ENCODE measurements around the gene PRKACB.
"Not testable (repeated sequence)": the region's sequence is repeated elsewhere in the genome, so short reads cannot be mapped to it uniquely, and the experiment has no call there.

The PRKACB gene

DNA sequence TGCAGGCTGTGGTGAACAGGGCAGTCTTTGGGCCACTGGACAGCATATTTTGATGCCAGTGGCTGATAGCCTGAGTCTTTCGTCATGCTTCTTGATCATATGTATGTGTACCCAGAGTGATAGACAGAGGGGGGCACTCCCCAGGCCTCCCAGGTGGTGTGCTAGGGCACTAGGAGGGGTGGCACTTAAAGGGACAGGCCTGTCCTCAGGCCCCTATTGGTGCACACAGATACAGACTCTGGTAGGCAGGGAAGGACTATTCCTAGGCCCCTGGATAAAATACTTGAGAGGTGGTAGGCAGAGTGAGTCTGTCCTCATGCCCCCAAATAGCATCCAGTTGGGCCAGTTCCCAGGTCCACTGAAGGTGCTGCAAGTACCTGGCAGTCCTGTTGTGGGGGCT lies 80.8 kb downstream of the PRKACB start:
- DNase-seq: no peak

DNA sequence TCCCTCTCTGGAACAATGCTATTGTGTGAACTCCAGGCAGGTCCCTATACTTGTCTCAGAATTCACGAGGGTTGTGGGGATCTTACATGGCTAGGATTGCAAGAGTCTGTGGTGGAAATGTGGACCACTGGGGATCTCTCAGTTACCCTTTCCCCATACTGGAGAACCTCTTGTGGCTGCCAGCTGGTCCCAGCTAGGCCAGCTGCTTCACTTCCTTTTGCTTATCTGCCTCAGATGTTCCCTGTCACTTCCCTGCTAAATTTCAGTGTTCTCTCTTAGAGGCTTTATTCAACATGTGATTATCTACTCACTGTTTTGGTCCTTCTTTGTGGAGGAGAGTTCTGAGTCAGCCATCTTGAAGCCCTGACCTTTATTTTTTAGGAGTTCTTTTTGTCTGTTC lies 81.6 kb downstream of the PRKACB start:
- DNase-seq: no peak

DNA sequence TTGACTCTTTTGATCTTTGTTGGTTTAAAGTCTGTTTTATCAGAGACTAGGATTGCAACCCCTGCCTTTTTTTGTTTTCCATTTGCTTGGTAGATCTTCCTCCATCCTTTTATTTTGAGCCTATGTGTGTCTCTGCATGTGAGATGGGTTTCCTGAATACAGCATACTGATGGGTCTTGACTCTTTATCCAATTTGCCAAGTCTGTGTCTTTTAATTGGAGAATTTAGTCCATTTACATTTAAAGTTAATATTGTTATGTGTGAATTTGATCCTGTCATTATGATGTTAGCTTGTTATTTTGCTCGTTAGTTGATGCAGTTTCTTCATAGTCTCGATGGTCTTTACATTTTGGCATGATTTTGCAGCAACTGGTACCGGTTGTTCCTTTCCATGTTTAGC lies 88.6 kb downstream of the PRKACB start:
- DNase-seq: not testable (repeated sequence)

DNA sequence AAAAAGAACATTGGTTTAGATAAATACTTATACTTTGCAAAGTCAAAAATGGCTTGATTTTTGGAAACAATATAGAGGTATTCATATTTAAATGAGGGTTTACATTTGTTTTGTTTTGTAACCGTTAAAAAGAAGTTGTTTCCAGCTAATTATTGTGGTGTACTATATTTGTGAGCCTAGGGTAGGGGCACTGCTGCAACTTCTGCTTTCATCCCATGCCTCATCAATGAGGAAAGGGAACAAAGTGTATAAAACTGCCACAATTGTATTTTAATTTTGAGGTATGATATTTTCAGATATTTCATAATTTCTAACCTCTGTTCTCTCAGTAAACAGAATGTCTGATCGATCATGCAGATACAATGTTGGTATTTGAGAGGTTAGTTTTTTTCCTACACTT lies 92.2 kb downstream of the PRKACB start:
- DNase-seq: no peak

DNA sequence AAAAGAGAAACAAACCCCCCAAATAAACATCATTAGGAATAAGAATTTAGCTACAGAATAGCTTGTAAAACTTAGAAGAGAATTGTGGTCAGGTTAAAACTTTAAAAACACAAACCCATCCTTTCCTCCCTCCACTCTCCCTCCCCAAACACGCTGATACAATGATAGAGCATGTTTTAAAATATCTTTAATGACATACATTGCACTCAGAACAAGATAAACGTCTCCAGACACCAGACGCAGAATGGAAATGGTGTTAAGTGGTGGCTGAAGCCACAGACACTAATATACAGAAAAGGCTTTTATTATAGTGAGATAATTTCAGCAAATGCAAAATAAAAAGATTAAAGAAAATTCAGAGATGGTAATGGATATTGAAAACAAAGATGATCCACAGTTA lies 98.6 kb downstream of the PRKACB start:
- no peak for DNase-seq

DNA sequence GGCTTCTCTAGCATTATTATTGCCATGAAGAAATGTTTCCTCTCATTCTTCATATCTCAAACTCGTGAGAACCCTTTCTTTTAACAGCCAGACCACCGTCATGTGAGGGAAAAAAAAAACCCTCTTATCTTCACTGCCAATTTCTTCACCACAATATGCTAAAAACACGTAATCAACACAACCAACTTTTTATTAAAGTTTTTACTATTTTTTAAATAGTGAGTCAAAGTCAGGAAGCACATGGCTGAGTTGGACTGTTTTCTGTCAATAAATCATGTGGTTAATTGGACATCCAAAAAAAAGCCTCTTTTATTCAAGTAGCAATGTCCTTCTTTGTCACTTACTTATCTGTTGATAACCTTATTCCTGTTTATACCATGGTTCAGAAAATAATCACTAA lies 101.5 kb downstream of the PRKACB start:
- no peak for DNase-seq

DNA sequence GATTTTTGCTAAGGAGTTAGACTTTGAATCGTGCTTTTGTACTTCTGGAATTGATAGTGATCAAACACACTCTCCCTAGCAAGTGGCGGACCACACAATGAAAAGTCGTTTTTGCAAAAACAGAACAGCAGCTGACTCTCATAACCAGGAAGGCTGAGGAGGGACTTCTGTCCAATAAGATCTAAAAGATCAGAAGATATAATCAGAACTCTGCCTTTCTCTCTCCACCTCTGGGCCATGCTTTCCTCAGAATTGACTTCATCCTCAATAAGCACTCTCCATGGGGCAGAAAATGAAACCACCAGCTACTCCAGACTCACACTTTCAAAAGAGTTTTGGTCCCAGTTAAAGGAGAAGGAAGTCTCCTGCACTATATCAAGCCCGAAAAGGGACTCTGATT lies 102.1 kb downstream of the PRKACB start:
- no peak for DNase-seq

DNA sequence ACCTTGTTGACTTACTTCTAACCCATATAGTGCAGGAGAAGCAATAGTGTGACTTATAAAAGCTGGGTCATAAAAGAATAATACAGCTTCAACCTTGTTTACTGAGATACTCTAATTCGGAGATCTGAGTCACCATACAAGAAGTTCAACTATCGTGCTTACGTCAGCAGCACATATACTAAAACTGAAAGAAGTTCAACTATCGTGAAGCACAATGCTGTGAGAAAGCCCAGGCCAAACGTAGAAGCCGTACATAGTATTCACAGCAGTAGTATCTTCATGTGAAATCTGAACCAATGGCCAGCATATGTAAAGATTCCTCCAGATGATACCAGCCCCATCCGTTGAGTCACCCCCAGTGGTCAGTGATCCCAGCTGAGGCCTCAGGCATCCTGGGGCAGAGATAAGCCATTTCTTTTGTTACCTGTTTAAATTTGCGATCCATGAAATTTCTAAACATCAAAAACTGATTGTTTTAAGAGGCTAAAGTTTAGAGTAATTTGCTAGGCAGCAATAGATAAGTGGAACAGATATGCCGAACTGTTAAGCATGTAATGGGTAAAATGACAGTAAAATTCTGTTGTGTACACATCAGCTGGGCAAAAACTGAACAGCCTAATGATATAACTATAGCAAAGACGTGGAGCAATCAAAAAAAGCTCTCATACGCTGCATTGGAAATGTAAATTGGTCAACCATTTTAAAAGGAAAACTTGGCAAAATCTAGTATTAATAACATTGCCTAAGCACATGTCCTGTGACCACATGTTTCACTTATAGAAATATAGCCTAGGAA lies 103.6 kb downstream of the PRKACB start:
- no peak for DNase-seq

DNA sequence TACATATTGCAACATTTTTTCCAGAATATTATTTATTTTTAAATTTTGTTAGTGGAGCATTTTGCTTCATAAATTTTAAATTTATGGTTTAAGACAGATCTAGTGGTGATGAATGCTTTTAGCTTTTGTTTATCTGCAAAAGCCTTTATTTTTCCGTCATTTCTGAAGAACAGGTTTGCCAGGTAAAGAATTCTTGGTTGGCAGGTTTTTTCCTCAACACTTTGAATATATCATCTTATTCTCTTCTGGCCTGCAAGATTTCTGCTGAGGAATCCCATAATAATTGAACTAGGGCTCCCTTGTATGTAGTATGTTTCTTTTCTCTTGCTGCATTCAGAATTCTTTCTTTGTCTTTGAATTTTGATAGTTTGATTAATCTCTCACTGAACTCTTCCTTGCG lies 106.6 kb downstream of the PRKACB start:
- no peak for DNase-seq

DNA sequence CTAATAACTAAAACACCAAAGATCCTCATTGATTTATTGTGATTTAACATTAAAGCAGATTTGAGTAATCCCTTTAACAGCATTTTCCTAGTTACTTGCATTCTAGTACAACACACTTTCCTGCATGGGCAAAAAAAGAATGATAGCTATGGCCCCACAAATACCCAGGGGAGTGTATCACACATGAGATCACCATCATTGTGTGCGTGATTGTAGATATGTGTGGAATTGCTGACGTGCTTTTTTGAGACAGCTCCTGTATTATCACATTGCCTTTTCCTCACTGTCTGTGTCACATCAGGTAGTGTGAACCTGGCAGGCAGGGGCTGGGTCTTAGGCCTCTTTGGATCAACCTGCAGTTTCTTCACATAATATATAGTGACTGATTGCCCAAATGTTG lies 109.0 kb downstream of the PRKACB start:
- no peak for DNase-seq

DNA sequence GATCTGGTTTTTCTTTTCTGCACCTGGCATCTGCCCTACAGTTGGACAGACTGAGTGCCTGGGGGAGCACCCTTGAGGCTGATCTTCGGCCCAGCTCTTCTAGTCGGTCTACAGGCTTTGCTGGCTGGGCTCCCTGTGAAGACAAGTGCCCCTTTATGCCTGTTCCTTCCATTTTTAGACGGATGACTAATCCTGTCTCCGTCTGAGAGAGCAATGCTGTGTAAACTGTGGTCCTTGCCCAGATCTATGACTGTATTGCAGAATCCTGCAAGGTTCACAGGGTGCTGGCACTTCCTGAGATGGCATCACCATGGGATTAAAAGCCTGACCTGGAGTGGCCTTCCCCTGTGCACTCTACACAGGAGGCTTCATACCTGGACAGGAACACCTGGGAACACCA lies 109.8 kb downstream of the PRKACB start:
- DNase-seq: no peak

DNA sequence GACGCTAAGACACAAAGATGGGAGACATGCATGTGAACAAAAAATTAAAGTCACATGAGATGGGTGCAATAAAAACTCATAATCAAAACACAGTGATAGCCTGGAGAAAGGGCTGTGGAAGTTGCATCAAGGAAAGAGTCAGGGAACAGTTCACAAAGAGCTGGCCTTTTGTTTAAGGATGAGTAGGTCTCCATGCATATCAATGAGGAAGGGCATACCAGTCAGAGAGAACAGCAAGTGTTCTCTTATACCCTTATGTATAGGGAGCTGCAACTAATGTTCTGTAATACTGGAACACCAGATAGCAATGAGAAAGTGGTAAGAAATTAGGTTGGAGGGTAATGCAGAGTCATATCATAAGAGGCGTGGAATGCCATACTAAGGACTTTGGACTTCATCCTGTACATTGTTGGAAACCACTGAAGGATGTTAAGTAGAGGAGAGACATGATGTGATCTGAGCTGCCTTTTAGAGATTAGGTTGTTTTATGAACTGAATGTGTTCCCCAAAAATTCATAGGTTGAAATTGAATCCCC lies 110.7 kb downstream of the PRKACB start:
- no peak for DNase-seq

DNA sequence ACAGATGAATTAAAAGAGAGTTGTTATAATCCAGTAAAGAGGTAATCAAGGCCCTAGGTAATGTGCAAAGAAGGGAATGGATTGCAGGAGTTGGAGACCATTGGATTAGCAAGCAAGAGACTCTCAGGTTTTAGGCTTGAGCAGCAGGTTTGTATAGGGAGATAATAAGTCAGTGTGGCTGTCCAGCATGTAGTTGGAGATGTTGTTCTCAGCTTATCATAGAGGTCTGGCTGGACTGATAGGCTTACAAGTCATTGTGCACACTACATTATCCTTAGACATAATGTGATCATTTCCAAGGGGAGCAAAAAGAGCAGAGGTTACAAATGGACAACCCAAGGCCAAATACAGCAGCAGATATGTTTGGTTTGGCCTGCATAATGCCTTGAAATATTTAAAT lies 111.5 kb downstream of the PRKACB start:
- no peak for DNase-seq

DNA sequence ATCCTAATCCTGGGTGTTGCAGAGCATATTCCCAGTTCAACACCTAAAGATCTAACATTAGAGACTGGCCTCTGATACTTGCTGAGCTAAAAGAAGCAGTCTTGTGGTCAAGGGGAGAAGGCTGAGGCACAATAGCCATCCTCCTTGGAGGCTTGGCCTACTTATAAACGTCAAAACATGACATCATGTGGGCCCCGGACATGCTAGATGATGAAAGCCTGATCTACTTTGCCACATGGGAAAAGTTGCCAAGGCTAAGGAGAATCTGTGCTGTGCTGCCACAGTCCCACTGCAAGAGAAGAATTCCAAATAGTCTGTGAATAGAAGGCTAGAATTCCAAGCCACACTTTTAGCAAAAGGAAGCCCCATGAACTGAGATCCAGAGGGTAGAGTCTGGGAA lies 113.5 kb downstream of the PRKACB start:
- no peak for DNase-seq

DNA sequence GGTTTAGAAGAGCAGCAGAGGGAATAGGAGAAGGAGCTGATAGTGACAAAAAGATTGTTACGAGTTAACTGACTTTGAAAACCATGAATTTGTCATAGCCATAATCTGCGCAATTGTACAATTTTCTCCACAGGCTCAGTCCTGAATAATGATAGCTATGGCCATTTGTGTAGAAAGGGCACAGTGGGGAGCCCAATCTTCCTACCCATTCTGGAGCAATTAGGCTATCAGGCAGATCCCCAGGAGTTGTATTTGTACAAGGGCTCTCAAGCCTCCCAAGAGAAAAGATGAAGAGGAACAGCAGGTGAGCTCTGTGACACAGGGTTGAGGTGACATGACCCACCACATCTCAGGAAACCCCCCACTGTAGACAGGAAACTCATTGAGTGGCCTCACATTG lies 115.3 kb downstream of the PRKACB start:
- no peak for DNase-seq

DNA sequence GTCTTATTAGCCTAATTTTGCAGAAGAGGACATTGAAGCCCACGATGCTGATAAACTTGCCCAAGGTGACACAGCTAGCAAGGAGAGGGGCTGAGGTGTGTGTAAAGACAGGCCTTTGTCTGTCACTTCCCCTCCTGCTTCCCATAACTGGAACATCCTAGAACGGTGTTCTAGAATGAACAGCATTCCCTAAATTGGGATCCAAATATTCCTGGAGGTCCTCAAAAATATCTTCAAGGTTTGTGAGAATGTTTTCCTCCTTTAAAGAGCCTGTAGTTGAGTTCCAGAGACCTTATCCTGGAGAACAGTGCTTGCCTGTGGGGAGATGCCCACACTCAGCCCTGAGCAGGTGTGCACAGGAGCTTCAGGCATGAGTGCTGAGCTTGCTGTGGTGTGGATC lies 115.9 kb downstream of the PRKACB start:
- DNase-seq: no peak

DNA sequence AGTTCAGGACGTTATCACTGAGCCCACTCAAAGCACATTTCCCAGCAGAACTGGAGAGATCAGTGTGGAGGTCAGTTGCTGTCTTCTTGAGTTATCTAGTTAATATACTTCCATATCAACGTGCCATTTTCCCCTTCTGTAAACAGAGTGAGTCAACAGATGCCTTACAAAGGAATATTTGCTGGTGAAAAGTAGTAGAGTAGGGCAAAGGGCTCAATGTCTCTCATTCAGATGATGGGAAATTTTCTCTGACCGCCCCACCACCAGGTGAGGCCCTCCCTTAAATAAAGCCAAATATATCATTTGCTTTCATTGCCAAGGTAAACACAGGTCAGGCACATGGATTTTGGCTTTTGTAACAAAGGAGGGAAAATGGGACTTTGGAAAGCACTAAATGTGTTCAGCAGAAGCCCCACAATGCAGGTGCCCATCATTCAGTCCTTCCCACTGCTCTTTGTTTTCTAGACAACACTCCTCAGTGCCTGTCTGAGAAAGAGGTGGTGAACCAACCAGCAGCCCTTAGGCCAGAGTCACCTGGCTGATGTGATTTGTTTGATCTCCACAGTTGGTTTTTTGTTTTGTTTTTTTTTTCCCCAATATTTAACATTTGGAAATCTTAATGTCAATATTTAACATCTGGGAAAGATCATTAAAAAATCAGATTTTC lies 116.9 kb downstream of the PRKACB start:
- no peak for DNase-seq

DNA sequence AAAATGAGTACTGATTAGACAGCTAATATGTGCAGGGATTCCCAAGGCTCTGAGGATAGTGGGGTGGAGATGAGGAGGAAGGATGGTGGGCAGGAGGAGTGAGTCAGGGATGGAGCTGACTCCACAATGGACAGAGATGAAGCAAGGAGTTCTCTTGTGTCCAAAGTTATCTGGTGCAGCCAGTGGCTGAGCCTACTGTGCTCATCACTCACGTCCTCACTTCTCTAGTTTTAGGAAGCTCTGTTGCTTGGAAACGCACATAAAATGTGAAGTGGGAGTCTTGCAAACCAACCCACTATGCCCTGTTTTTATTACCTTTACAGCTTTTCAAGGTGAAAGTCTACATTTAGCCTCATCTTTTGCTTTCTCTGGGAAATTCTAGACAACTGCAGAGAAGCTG lies 120.9 kb downstream of the PRKACB start:
- DNase-seq: no peak

DNA sequence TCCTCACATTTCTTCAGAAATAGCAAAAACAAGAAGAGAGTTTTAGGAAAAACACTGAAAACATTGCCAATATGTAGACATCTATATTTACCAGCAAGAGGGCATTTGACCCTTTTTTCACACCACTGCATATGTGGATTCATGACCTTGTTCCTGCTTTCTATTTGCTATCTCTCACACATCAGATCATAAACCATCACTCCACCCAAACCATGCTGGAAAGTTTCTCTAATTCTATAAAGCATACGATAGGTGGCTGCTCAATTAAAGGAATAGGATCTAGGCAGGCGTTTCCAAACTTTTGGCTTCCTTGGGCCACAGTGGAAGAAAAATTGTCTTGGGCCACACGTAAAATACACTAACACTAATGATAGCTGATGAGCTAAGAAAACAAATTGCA lies 121.8 kb downstream of the PRKACB start:
- no peak for DNase-seq

DNA sequence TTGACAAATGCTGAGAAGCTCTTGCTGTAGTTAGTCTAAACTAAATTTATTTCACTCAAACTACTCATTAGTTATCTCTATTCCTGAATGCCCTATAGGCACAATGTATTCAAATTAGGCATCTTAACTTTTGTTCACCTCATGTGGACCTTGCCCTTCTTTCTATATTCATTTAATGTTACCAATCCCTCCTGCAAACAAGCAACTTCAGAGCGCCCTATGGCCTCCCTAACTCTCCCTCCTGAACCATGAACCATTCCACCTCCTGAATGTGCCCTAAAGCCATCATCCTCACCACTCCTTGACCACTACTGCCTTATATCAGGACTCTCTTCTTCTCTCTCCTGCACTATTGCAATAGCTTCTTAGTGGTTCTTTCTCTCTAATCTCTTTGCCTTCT lies 122.7 kb downstream of the PRKACB start:
- no peak for DNase-seq

DNA sequence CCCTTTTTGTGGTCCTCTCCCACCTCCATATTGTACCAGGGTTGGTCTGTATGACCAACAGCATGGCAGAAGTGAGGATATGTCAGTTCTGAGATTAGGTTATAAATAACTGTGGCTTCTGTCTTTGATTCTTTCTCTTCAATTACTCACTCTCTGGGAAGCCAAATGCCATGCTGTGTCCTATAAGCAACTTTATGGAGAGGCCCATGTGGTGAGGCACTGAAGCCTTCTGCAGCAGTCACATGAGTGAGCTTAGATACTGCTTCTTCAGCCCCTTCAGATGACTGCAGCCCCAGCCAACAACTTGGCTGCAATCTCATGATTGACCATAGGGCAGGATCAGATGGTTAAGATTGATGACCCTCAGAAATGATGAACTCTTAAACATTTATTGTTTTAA lies 123.4 kb downstream of the PRKACB start:
- no peak for DNase-seq

DNA sequence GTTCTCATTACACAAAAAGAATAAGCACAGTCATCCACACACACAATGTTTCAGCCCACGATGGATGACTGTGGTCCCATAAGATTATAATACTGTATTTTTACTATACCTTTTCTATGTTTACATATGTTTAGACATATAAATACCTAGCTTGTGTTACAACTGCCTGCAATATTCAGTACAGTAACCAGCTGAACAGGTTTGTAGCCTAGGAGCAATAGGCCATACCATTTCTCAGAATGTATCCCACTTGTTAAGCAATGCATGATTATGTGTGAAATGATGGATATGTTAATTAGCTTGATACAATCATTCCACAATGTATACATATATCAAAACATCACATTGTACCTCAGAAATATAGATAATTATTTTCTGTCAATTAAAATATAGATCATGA lies 124.3 kb downstream of the PRKACB start:
- DNase-seq: no peak

DNA sequence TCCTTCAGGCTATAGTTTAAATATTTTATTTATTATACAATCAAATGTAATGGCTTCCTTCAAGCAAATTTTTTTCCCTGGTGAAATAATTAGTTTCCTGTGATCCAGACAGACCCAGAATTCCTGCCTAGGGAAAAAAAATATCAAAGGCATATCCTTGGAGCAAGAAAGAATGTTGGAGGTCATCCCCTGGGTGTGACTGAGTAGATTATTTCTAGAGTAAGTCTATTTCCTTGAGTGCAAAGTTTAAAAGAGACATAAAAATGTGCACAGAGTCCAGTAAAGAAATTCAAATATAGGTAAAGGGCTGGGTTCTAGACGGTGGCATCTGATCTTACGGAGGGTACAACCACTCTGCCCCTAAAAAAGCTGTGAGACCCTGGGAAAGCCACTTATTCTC lies 125.2 kb downstream of the PRKACB start:
- no peak for DNase-seq

DNA sequence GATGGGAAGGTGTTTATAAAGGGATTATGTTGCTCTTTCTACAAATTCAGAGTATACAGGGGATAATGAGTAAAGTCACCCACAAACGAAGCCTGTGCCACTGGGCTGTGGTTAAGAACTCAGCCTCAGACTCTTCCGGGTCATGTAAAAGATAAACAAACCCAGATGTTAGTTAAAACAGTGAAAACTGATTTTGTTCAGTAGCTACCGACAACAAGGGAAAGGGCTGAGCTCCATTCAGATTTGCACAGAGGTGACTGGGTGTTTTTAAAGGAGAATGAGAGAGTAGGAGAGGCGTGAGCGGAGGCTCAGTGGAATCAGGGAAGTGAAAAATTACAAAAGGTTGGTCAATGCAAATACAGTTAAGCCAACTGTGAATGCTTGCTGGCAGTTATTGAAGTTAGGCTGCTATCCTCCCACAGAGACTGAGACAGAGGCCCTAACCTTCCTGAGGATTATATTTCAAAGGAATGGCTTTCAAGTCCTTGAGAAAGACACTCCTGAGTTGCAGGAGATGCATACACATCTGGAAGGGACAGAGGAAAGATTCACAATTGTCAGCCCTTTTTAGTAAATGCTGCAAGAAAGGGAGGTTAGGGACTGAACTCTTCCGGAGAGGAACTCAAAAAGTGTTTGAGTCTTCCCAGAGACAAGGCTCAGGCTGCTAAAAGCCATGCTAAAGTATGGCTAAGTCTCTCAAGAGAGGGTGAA lies 127.5 kb downstream of the PRKACB start:
- DNase-seq: no peak
